ENCODE results near the gene IPPK.
"Not testable (repeated sequence)": the region's sequence is repeated elsewhere in the genome, so short reads cannot be mapped to it uniquely, and the experiment has no call there.

Gene IPPK

GRCh38 chr9:92634712-92635605, 35.0 kb downstream of the IPPK start:
- H3K36me3 ChIP-seq (ENCODE audit: control insufficient read depth in 1 of 2, insufficient read depth in 2 of 2, low read length in 2 of 2) = peaks cover 50 to 59% of the 10 kb centered on the region in 2 donors
- H3K9me3 ChIP-seq (ENCODE audit: control insufficient read depth in 1 of 2, low read length in 2 of 2) = no peaks in the 10 kb centered on the region
- peaks cover 0 to 26% of the 10 kb centered on the region in 2 donors for H3K4me1 ChIP-seq (ENCODE audit: control insufficient read depth in 1 of 2, insufficient read depth in 2 of 2, low read length in 2 of 2)
- peak overlapping the region in 1 of 2 donors; percentile 6 for H3K4me3 ChIP-seq (ENCODE audit: low read depth in 1 of 2, low read length in 2 of 2)
- H3K27me3 ChIP-seq (ENCODE audit: low read depth, low read length) = no peaks in the 10 kb centered on the region
- no peak overlapping the region for H3K27ac ChIP-seq (ENCODE audit: low read length)

GRCh38 chr9:92633614-92634278, 36.2 kb downstream of the IPPK start:
- Histone ChIP-seq H3K27ac (ENCODE audit: low read length) (no peak overlapping the region), H3K27me3 (ENCODE audit: low read depth, low read length) (no peaks in the 10 kb centered on the region), H3K4me1 (ENCODE audit: control insufficient read depth in 1 of 2, insufficient read depth in 2 of 2, low read length in 2 of 2) (peaks cover 0 to 26% of the 10 kb centered on the region in 2 donors), H3K36me3 (ENCODE audit: control insufficient read depth in 1 of 2, insufficient read depth in 2 of 2, low read length in 2 of 2) (peaks cover 50 to 51% of the 10 kb centered on the region in 2 donors), H3K9me3 (ENCODE audit: control insufficient read depth in 1 of 2, low read length in 2 of 2) (no peaks in the 10 kb centered on the region), H3K4me3 (ENCODE audit: low read depth in 1 of 2, low read length in 2 of 2) (no peak overlapping the region)

GRCh38 chr9:92632641-92633040, 37.3 kb downstream of the IPPK start:
- Histone ChIP-seq H3K27me3 (ENCODE audit: low read depth, low read length) (no peaks in the 10 kb centered on the region), H3K4me1 (ENCODE audit: control insufficient read depth in 1 of 2, insufficient read depth in 2 of 2, low read length in 2 of 2) (peaks cover 0 to 26% of the 10 kb centered on the region in 2 donors), H3K36me3 (ENCODE audit: control insufficient read depth in 1 of 2, insufficient read depth in 2 of 2, low read length in 2 of 2) (peaks cover 40 to 48% of the 10 kb centered on the region in 2 donors), H3K27ac (ENCODE audit: low read length) (no peak overlapping the region), H3K9me3 (ENCODE audit: control insufficient read depth in 1 of 2, low read length in 2 of 2) (no peaks in the 10 kb centered on the region), H3K4me3 (ENCODE audit: low read depth in 1 of 2, low read length in 2 of 2) (no peak overlapping the region)

- H3K4me1 ChIP-seq (ENCODE audit: control insufficient read depth in 1 of 2, insufficient read depth in 2 of 2, low read length in 2 of 2) = peaks cover 0 to 26% of the 10 kb centered on the region in 2 donors
- no peaks in the 10 kb centered on the region for H3K9me3 ChIP-seq (ENCODE audit: control insufficient read depth in 1 of 2, low read length in 2 of 2)
- H3K27me3 ChIP-seq (ENCODE audit: low read depth, low read length) = no peaks in the 10 kb centered on the region
- H3K27ac ChIP-seq (ENCODE audit: low read length) = no peak overlapping the region
- H3K36me3 ChIP-seq (ENCODE audit: control insufficient read depth in 1 of 2, insufficient read depth in 2 of 2, low read length in 2 of 2) = peaks cover 36 to 40% of the 10 kb centered on the region in 2 donors
- no peak overlapping the region for H3K4me3 ChIP-seq (ENCODE audit: low read depth in 1 of 2, low read length in 2 of 2)
Measured at GRCh38 chr9:92631452-92632343, 38.2 kb downstream of the IPPK start.

- no peak overlapping the region for H3K4me3 ChIP-seq (ENCODE audit: low read depth in 1 of 2, low read length in 2 of 2)
- peaks cover 0 to 8% of the 10 kb centered on the region in 2 donors for H3K4me1 ChIP-seq (ENCODE audit: control insufficient read depth in 1 of 2, insufficient read depth in 2 of 2, low read length in 2 of 2)
- H3K27ac ChIP-seq (ENCODE audit: low read length) = no peak overlapping the region
- peaks cover 23% of the 10 kb centered on the region in 2 donors for H3K36me3 ChIP-seq (ENCODE audit: control insufficient read depth in 1 of 2, insufficient read depth in 2 of 2, low read length in 2 of 2)
- no peaks in the 10 kb centered on the region for H3K9me3 ChIP-seq (ENCODE audit: control insufficient read depth in 1 of 2, low read length in 2 of 2)
- H3K27me3 ChIP-seq (ENCODE audit: low read depth, low read length) = no peaks in the 10 kb centered on the region
Measured at GRCh38 chr9:92627651-92628050, 42.3 kb downstream of the IPPK start.

GRCh38 chr9:92626484-92626883, 43.4 kb downstream of the IPPK start:
- Histone ChIP-seq H3K4me3 (ENCODE audit: low read depth in 1 of 2, low read length in 2 of 2) (no peak overlapping the region), H3K27me3 (ENCODE audit: low read depth, low read length) (no peaks in the 10 kb centered on the region), H3K9me3 (ENCODE audit: control insufficient read depth in 1 of 2, low read length in 2 of 2) (no peaks in the 10 kb centered on the region), H3K4me1 (ENCODE audit: control insufficient read depth in 1 of 2, insufficient read depth in 2 of 2, low read length in 2 of 2) (peaks cover 0 to under 1% of the 10 kb centered on the region in 2 donors), H3K36me3 (ENCODE audit: control insufficient read depth in 1 of 2, insufficient read depth in 2 of 2, low read length in 2 of 2) (peaks cover 11 to 16% of the 10 kb centered on the region in 2 donors), H3K27ac (ENCODE audit: low read length) (no peak overlapping the region)

- H3K4me3 ChIP-seq (ENCODE audit: low read depth in 1 of 2, low read length in 2 of 2); H3K27me3 ChIP-seq (ENCODE audit: low read depth, low read length); H3K27ac ChIP-seq (ENCODE audit: low read length); H3K9me3 ChIP-seq (ENCODE audit: control insufficient read depth in 1 of 2, low read length in 2 of 2): not testable (repeated sequence)
- Histone ChIP-seq H3K4me1 (ENCODE audit: control insufficient read depth in 1 of 2, insufficient read depth in 2 of 2, low read length in 2 of 2) (peaks cover 0 to 10% of the 10 kb centered on the region in 2 donors), H3K36me3 (ENCODE audit: control insufficient read depth in 1 of 2, insufficient read depth in 2 of 2, low read length in 2 of 2) (peaks cover 9 to 14% of the 10 kb centered on the region in 2 donors)
Measured at GRCh38 chr9:92623936-92624335, 46.0 kb downstream of the IPPK start.

- H3K27ac ChIP-seq (ENCODE audit: low read length) = no peak overlapping the region
- H3K27me3 ChIP-seq (ENCODE audit: low read depth, low read length) = no peaks in the 10 kb centered on the region
- no peak overlapping the region for H3K4me3 ChIP-seq (ENCODE audit: low read depth in 1 of 2, low read length in 2 of 2)
- H3K9me3 ChIP-seq (ENCODE audit: control insufficient read depth in 1 of 2, low read length in 2 of 2) = no peaks in the 10 kb centered on the region
- H3K4me1 ChIP-seq (ENCODE audit: control insufficient read depth in 1 of 2, insufficient read depth in 2 of 2, low read length in 2 of 2) = peaks cover 16 to 36% of the 10 kb centered on the region in 2 donors
- peaks cover 6 to 20% of the 10 kb centered on the region in 2 donors for H3K36me3 ChIP-seq (ENCODE audit: control insufficient read depth in 1 of 2, insufficient read depth in 2 of 2, low read length in 2 of 2)
Measured at GRCh38 chr9:92620845-92621244, 49.1 kb downstream of the IPPK start.

- Histone ChIP-seq H3K4me1 (ENCODE audit: control insufficient read depth in 1 of 2, insufficient read depth in 2 of 2, low read length in 2 of 2) (peaks cover 18 to 47% of the 10 kb centered on the region in 2 donors), H3K27me3 (ENCODE audit: low read depth, low read length) (no peaks in the 10 kb centered on the region), H3K9me3 (ENCODE audit: control insufficient read depth in 1 of 2, low read length in 2 of 2) (no peaks in the 10 kb centered on the region), H3K4me3 (ENCODE audit: low read depth in 1 of 2, low read length in 2 of 2) (no peak overlapping the region), H3K36me3 (ENCODE audit: control insufficient read depth in 1 of 2, insufficient read depth in 2 of 2, low read length in 2 of 2) (peaks cover 0 to 21% of the 10 kb centered on the region in 2 donors), H3K27ac (ENCODE audit: low read length) (no peak overlapping the region)
Measured at GRCh38 chr9:92619601-92620300, 50.2 kb downstream of the IPPK start.

- Histone ChIP-seq H3K36me3 (ENCODE audit: control insufficient read depth in 1 of 2, insufficient read depth in 2 of 2, low read length in 2 of 2) (peaks cover 5 to 26% of the 10 kb centered on the region in 2 donors), H3K27me3 (ENCODE audit: low read depth, low read length) (no peaks in the 10 kb centered on the region), H3K27ac (ENCODE audit: low read length) (peak overlapping the region; percentile 28), H3K4me3 (ENCODE audit: low read depth in 1 of 2, low read length in 2 of 2) (no peak overlapping the region), H3K4me1 (ENCODE audit: control insufficient read depth in 1 of 2, insufficient read depth in 2 of 2, low read length in 2 of 2) (peaks cover 18 to 48% of the 10 kb centered on the region in 2 donors), H3K9me3 (ENCODE audit: control insufficient read depth in 1 of 2, low read length in 2 of 2) (no peaks in the 10 kb centered on the region)
Measured at GRCh38 chr9:92618633-92619225, 51.2 kb downstream of the IPPK start.

Data from muscle layer of duodenum (tissue), 2 donors.